KBM-7 (cell line): ENCODE data around the gene TRMT1.
"Not testable (repeated sequence)": the region's sequence is repeated elsewhere in the genome, so short reads cannot be mapped to it uniquely, and the experiment has no call there.

Experiments used
- DNase-seq: peaks from one replicate; pipeline ENCODE4 v3.0.0-alpha.2; 2015
- in situ Hi-C: fragments of 300-500 bp; cut with MboI; formaldehyde crosslinking; loops from 2 replicates; pipeline ENCODE4 v1.14.3; 2020; ENCODE audit warnings: low sequenced_read_pairs, low pct_unique_long_range_greater_than_20kb, mixed read lengths

TRMT1 gene

GRCh38 chr19:13151605-13152355 lies 35.2 kb upstream of the TRMT1 start:
- DNase-seq = peak; percentile 98
- in situ Hi-C loops = no loop called here

GRCh38 chr19:13150931-13151604 lies 34.5 kb upstream of the TRMT1 start:
- in situ Hi-C loops = no loop called here
- DNase-seq = peak; percentile 30

GRCh38 chr19:13150187-13150930 lies 33.8 kb upstream of the TRMT1 start, which contains the start of the genes IER2 and STX10:
Gene IER2, plus strand, starts transcription at chr19:13150411. Its CDS starts 2,776 bp downstream, at chr19:13153187.
Gene STX10, minus strand, starts transcription at chr19:13150375. Its CDS starts 202 bp downstream, at chr19:13150173.
- in situ Hi-C loops = no loop called here
- DNase-seq = peak; percentile 94

GRCh38 chr19:13149628-13150186 lies 33.2 kb upstream of the TRMT1 start:
- peak; percentile 51 for DNase-seq
- in situ Hi-C loops = no loop called here

- DNase-seq, in situ Hi-C loops: not testable (repeated sequence)
These were observed 32.7 kb upstream of the TRMT1 start for GRCh38 chr19:13149173-13149627.

GRCh38 chr19:13146763-13147563 lies 30.4 kb upstream of the TRMT1 start:
- in situ Hi-C loops = no loop called here
- DNase-seq = peak; percentile 82

GRCh38 chr19:13139633-13140311 lies 23.2 kb upstream of the TRMT1 start:
- DNase-seq = no peak
- in situ Hi-C loops = no loop called here

- in situ Hi-C loops = no loop called here
- no peak for DNase-seq
These were observed 22.3 kb upstream of the TRMT1 start for GRCh38 chr19:13138916-13139198.

GRCh38 chr19:13138171-13138915 lies 21.8 kb upstream of the TRMT1 start:
- in situ Hi-C loops = no loop called here
- DNase-seq = no peak

- DNase-seq = no peak
- in situ Hi-C loops = no loop called here
These were observed 20.8 kb upstream of the TRMT1 start for GRCh38 chr19:13137290-13137794.

- in situ Hi-C loops = no loop called here
- DNase-seq = no peak
These were observed 18.8 kb upstream of the TRMT1 start for GRCh38 chr19:13135068-13136062.

GRCh38 chr19:13134626-13135025 lies 18.1 kb upstream of the TRMT1 start:
- in situ Hi-C loops = no loop called here
- DNase-seq = no peak

GRCh38 chr19:13133241-13133870 lies 16.8 kb upstream of the TRMT1 start:
- no peak for DNase-seq
- in situ Hi-C loops = no loop called here

- DNase-seq = peak; percentile 32
- in situ Hi-C loops = no loop called here
These were observed 16.1 kb upstream of the TRMT1 start for GRCh38 chr19:13132471-13133180.

- no peak for DNase-seq
- in situ Hi-C loops = no loop called here
These were observed 14.4 kb upstream of the TRMT1 start for GRCh38 chr19:13130886-13131490.
